Measurements from ENCODE around the gene HIVEP3. TPM values are rescaled to one million over a fixed set of nuclear protein-coding genes. Genes with fewer than 3 reads are reported as not detected.
A peak's percentile ranks its signal among the peaks of the same experiment; 100 is the strongest.

HIVEP3 gene
- total RNA-seq, 2 experiments from 2014 or later: 18.6 to 20.4 TPM

- H3K27ac Mint-ChIP-seq: peak overlapping the region; percentile 89
- no peaks in the 10 kb centered on the region for H3K27me3 Mint-ChIP-seq
- H3K4me3 Mint-ChIP-seq: peak overlapping the region; percentile 96
- ATAC-seq (peak; percentile 0), DNase-seq (no peak)
- POLR2A ChIA-PET: interaction anchor here (0.6 to 6.3 kb wide), 5 partner anchors 10 to 202 kb away, joined by 3 to 31 read pairs (median 5); no protein-coding TSS in a partner anchor
- intact Hi-C loops (cut with micrococcal nuclease): loop anchor here (5.0 to 10.0 kb wide), 2 partner anchors 147 to 204 kb away; no protein-coding TSS in a partner anchor
- CTCF ChIA-PET: interaction anchor here (1.1 to 3.5 kb wide), 5 partner anchors 11 to 107 kb away, joined by 3 to 12 read pairs (median 4); no protein-coding TSS in a partner anchor
- peaks cover 48% of the 10 kb centered on the region for H3K36me3 Mint-ChIP-seq (ENCODE audit: low read depth)
- no peaks in the 10 kb centered on the region for H3K9me3 Mint-ChIP-seq
- H3K4me1 Mint-ChIP-seq (ENCODE audit: low read depth): peaks cover 73% of the 10 kb centered on the region
- TF ChIP-seq CTCF (IDR thresholded peaks at IDR 0.05): no peak
These were observed 257.9 kb downstream of the HIVEP3 start for GRCh38 chr1:41660570-41661427.

- Mint-ChIP-seq H3K27me3 (no peaks in the 10 kb centered on the region), H3K9me3 (no peaks in the 10 kb centered on the region), H3K36me3 (ENCODE audit: low read depth) (peaks cover 53% of the 10 kb centered on the region), H3K27ac (peak overlapping the region; percentile 89), H3K4me1 (ENCODE audit: low read depth) (peaks cover 73% of the 10 kb centered on the region), H3K4me3 (peak overlapping the region; percentile 96)
- no peak for TF ChIP-seq CTCF (IDR thresholded peaks at IDR 0.05)
- ATAC-seq (no peak), DNase-seq (no peak)
- ChIA-PET POLR2A (interaction anchor here (0.6 to 6.3 kb wide), 4 partner anchors 11 to 70 kb away, joined by 3 to 31 read pairs (median 7); no protein-coding TSS in a partner anchor), CTCF (interaction anchor here (0.8 to 3.5 kb wide), 7 partner anchors 10 to 108 kb away, joined by 3 to 12 read pairs (median 5); no protein-coding TSS in a partner anchor)
- intact Hi-C loops (cut with micrococcal nuclease): loop anchor here (5.0 to 10.0 kb wide), 2 partner anchors 147 to 205 kb away; no protein-coding TSS in a partner anchor
These were observed 258.8 kb downstream of the HIVEP3 start for GRCh38 chr1:41659903-41660302.

GRCh38 chr1:41659159-41659495 is 259.6 kb downstream of the HIVEP3 start:
- TF ChIP-seq CTCF (IDR thresholded peaks at IDR 0.05): no peak
- no peak for DNase-seq
- no peak for ATAC-seq
- ChIA-PET POLR2A (interaction anchor here (1.3 to 6.3 kb wide), 3 partner anchors 11 to 18 kb away, joined by 3 to 31 read pairs (median 11); no protein-coding TSS in a partner anchor), CTCF (interaction anchor here (0.8 to 3.5 kb wide), 7 partner anchors 9 to 145 kb away, joined by 3 to 12 read pairs (median 5); no protein-coding TSS in a partner anchor)
- peaks cover 70% of the 10 kb centered on the region for H3K4me1 Mint-ChIP-seq (ENCODE audit: low read depth)
- intact Hi-C loops (cut with micrococcal nuclease): no loop called here
- H3K27me3 Mint-ChIP-seq: no peaks in the 10 kb centered on the region
- H3K9me3 Mint-ChIP-seq: no peaks in the 10 kb centered on the region
- H3K4me3 Mint-ChIP-seq: peak overlapping the region; percentile 96
- peak overlapping the region; percentile 89 for H3K27ac Mint-ChIP-seq
- peaks cover 57% of the 10 kb centered on the region for H3K36me3 Mint-ChIP-seq (ENCODE audit: low read depth)

GRCh38 chr1:41658431-41659158 is 260.1 kb downstream of the HIVEP3 start:
- Mint-ChIP-seq H3K27ac (peak overlapping the region; percentile 89), H3K4me1 (ENCODE audit: low read depth) (peaks cover 70% of the 10 kb centered on the region), H3K9me3 (no peaks in the 10 kb centered on the region), H3K36me3 (ENCODE audit: low read depth) (peaks cover 57% of the 10 kb centered on the region), H3K4me3 (peak overlapping the region; percentile 96), H3K27me3 (no peaks in the 10 kb centered on the region)
- DNase-seq: no peak
- CTCF ChIA-PET: interaction anchor here (1.0 to 3.5 kb wide), 6 partner anchors 9 to 146 kb away, joined by 3 to 12 read pairs (median 6); no protein-coding TSS in a partner anchor
- no peak for ATAC-seq
- intact Hi-C loops (cut with micrococcal nuclease): no loop called here
- TF ChIP-seq CTCF (IDR thresholded peaks at IDR 0.05): no peak
- POLR2A ChIA-PET: interaction anchor here (1.3 to 6.3 kb wide), 4 partner anchors 10 to 31 kb away, joined by 3 to 31 read pairs (median 8); no protein-coding TSS in a partner anchor
